NCI-H524 treated with DMSO at 0.1 percent for 48 hours (cell line): ENCODE measurements around the gene C1R.
A peak's percentile ranks its signal among the peaks of the same experiment; 100 is the strongest.
"Not testable (repeated sequence)": the region's sequence is repeated elsewhere in the genome, so short reads cannot be mapped to it uniquely, and the experiment has no call there.

Source experiments
- DNase-seq: peaks from one replicate; lab custom pipeline; 2025; lab: John Stamatoyannopoulos, UW

C1R gene

GRCh38 chr12:7120166-7120565 is 27.9 kb upstream of the C1R start:
- no peak for DNase-seq

DNA sequence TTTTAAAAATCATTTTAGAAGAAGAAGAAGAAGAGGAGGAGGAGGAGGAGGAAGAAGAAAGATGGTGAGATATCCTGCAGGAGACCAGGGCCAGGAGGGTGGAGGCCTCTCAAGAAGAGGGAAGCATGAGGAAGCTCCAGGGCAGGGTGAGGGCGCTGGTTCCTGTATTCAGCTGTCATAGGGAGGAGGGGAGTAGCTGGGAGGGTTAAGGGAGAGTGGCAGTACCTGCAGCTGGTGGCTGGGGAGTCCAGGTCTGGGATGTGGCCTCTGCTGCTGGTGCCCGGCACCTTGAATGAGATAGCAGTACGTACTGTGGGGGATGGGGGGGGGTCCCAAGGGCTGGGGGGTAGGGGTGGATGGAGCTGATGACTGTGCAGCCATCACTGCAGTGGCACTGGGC is 26.6 kb upstream of the C1R start:
- DNase-seq: no peak

DNA sequence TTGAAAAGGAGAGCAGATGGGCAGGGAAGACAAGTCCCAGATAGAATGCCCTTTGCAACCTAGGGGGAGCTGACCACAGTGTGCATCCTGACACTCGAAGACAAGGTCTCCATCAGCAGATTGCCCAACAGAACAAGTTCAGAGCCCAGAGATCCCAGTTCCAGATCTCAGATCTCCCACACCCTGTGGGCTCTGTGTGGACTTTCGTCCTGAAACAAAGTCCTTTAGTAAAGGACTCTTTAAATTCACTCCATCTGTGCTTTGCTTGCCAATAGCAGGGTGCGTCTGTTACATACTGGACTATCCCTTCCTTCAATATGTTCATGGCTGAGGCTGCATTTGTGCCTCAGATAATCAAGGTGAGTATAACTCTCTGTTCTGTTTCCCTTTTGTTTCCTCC is 25.4 kb upstream of the C1R start:
- DNase-seq: no peak

- no peak for DNase-seq
Observed at GRCh38 chr12:7116916-7117315, 24.7 kb upstream of the C1R start.

GRCh38 chr12:7116196-7116595 is 24.0 kb upstream of the C1R start:
- no peak for DNase-seq

DNA sequence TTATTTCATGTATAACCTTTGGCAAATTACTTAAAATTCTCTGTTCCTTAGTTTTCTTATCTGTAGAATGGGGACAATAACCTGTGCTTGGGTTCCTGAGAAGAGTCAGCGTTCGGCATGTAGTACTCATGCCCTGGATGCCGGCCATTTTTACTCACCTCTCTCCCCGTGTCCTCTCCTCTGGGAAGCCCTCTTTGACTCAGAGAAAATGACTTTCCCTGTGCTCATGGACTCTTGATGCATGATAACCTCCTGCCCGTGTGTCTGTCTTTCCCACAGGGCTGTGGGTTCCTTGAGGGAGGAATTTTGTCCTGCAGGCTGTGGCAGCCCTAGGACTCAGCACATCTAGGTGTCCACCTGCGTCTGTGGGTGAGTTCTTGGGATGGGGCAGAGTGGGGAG is 22.6 kb upstream of the C1R start:
- no peak for DNase-seq

DNA sequence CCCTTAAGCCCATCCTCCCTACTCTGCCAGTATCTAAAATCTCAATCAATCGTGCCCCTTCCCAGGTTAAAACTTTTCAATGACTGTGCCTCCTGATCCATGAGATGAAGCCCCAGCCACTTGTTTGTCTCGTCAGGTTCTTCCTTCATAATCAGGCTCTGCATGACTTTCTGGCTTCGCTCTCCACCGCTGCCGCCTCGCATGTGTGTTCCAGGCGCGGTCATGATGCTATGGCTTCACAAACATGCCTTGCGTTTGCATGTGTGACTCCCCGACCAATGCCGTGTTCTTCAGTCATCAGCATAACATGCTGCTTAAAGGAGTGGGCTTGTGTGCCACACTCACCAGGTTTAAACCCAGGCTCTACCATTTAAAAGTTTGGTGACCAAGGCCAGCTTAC is 21.8 kb upstream of the C1R start:
- no peak for DNase-seq

DNA sequence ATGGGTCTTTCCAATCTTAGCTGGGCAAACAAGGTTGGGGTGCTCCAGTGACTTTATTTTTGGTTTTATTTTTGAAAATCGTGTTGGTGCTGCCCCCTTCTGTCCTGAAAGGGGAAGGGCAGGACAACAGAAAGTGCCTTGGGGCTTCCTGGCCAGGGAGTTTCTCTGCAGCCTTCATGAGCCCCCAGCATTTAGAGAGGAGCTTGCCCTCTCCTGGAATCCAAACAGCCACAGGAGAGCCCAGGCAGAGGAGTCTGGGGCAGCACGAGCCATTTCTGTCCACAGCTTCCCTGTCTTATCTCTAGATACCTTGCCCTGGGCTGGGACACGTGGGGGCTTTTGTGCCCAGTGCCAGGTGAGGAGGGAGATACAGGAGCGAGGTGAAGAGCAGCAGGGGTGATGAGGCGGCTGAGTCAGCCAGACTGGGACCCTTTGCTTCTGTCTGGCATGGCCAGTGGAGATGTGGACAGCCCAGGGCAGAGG is 21.2 kb upstream of the C1R start:
- no peak for DNase-seq

- DNase-seq: no peak
Observed at GRCh38 chr12:7112041-7112440, 19.8 kb upstream of the C1R start.

GRCh38 chr12:7110661-7111060 is 18.4 kb upstream of the C1R start:
- DNase-seq: no peak

DNA sequence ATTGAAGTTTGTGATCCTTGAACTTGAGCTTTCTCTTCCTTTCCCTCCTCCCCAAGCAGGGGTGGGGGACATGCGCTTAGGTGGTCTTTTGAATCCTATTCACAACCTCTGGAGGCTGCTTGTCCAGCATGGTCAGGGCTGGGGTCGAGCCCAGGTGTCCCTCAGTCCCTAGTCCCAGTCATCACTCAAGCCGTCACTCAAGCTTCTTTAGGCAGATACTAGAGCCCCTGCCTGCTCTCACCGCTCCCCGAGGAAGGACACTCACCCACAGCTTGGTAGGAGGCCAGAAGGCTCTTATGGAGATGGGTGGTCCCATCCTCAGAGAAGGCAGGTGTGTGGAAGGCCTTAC is 17.3 kb upstream of the C1R start:
- no peak for DNase-seq

DNA sequence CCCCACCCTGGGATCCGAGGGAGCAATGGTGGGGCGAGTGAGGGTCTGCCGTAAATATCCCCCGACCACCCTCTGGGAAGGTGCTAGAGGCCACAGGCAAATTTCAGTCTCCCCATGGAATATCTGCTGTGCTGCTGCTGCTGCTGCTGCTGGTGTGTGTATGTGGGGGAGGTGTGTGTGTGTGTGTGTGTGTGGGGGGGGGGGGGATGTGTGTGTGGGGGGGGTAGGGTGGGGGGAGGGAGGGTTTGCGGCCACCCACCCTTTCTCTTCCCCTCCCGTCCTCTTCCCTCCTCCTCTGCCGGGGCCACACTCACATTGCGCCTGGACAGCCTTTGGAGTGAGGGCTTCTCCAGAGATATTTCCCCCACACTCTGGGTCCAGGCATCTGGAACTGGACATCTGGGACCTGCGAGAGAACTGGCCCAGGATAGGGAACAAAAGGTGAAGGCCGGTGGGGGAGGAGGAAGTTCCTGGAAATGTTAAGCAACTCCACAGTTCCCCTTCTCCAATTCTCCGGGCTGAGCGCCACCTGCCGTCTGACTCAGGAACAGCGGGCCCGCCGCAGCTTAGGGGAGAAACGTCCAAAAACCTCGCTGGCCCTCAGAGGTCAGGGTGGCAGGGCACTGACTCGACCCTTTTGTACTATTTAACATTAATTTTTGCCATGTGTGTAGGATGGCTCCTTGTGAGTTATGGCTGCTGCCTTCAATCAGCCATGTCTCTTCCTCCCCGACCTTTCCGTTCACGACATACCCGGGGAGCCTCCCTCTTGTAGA is 16.7 kb upstream of the C1R start, which contains the start of gene C1RL:
TSS of gene C1RL (minus strand) at position 419 of the 776 bp plus-strand sequence. CDS start at position 385, 34 bp downstream.
- DNase-seq: peak; percentile 33

DNA sequence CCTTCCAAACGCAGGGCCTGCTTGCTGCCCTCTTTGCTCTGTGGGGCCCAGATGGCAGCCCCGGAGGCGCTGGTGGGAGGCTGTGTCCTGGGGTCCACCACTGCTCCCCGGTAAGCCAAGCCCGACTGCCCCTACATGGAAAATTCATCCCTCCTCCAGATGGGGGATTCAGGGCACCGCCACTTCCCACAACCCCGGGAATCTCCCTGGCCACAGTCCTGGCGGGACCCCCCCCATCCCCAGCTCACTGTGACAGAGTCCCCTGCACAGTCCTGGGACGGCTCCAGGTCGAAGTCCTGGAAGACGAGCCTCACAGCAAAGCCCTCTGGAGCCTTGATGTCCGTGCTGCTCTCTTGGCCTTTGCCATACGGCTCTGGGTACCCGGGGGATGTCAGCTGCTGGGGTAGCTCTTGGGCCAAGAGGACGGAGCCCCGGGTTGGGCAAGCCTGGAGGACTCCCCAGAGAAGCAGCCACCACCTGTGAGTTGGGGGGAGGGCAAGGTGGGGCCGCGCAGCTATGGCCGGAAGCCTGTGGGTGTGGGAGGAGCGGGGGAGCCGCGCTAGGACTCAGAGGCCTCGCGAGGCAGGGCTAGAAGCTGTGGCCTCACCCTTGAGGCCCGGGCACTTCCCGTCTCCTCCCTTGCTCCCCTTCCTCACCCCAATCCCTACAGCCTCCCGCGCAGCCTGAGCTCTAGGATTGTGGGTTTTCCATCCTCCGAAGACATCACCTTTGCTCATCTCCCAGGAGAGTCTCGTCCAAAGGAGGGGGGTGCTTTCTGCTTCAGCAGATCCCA is 16.0 kb upstream of the C1R start:
- DNase-seq: no peak

DNA sequence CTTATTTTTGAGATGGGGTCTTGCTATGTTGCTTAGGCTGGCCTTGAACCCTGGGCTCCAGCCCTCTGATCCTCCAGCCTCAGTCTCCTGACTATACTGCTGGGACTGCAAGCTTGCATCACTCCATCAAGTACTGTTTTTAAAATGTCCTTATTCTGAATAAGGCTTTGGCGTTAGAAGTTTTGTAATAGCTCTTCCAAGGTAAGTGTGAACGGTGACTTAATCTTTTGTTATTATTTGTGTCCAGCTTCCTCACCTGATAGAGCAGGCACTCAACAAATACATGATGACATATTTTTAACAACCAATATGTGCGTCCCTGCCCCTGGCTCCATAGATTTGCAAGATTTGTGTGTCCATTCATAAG is 15.4 kb upstream of the C1R start:
- DNase-seq: no peak

DNA sequence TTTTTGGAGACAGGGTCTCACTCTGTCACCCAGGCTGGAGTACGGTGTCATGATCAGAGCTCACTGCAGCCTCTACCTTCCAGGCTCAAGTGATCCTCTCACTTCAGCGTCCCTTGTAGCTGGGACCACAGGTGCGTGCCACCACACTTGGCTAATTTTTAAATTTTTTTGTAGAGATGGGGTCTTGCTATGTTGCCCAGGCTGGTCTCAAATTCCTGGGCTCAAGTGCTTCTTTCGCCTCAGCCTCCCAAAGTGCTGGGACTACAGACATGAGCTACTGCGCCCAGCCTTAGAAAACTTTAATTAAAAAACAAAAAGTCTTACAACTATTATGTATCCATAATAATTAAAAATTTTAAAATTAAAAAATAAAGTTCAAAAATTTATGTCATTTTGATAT is 14.9 kb upstream of the C1R start:
- not testable (repeated sequence) for DNase-seq

DNA sequence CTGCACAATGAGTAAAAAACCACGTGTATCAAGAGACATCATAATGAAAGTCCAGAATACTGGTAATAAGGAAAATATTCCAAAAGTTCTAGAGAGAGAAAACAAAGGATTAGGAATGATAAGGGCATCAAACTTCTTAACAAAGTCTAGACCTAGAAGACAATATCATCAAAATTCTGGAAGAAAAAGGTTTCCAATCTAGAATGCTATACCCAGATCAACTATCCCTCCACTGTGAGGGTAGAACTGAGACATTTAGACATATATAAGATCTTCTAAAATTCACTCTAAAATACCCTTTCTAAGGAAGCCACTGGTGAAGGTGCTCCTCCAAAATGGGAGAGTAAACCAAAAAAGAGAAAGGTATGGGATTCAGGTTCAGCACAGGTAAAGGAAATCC is 13.8 kb upstream of the C1R start:
- DNase-seq: no peak

DNA sequence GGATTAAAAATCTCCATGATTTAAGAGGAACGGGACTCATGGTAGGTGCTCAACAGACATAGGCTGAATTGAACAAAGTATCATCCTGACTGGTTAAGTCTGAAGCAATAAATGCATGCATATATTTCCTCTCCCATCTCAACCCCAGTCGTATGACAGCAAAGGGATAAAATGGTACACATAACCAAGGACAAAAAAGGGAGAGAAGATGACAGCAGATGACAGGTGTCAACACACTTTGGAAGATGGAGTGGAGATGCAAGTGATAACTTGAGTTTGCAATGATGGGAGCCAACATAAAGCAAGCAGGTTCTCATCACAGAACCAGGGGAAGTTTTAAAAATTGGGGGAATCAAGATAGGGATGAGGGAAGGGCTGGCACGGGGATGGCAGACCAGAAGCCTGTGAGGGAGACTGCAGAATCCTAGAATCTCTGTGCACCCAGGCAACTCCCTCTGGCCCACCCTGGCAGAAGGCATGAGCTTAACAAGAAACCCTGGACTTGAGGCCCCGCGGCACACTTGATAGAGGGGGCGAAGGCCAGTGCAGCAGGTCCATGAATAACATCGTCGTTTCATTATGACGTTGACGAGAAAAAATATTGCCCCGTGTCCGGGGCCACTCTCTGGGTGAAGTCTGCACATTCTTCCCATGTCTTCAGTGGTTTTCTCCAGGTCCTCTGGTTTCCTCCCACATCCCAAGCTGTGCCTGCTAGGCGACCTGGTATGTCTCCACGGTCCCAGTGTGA is 11.8 kb upstream of the C1R start:
- DNase-seq: no peak

- no peak for DNase-seq
Observed at GRCh38 chr12:7102582-7102981, 10.3 kb upstream of the C1R start.

DNA sequence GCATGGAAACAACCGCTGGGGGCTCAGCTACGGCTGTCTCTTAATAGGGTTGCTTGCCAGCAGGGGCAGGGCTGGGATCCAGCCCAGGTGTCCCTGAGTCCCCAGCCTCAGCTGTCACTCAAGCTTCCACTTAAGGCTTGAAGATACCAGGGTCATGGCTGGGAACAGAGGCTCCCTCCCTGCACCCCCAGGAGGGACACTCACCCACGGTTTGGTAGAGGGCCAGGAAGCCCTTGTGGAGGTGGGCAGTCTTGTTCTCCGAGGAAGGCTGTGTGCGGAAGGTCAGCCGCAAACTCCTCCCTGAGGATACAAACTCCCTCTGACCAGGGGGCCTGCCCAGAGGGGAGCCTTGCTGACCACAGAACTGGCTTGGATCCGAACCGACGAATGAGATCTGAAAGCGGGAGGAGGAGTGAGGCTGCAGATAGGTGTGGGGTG is 9.5 kb upstream of the C1R start:
- DNase-seq: no peak

- no peak for DNase-seq
Observed at GRCh38 chr12:7101047-7101693, 8.9 kb upstream of the C1R start.

DNA sequence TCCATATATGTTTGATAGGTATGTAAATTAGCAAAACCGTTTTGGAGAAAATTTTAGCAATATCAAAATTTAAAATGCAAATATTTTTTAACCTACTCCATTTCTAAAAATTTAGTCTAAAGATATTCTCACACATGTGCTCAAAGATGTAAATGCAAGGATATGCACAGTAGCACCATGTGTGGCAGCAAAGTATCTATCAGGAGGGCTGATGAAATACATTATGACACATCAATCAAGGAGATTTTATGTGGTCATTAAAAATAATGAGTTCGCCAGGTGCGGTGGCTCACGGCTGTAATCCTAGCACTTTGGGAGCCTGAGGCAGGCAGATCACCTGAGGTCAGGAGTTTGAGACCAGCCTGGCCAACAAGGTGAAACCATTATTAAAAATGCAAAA is 8.0 kb upstream of the C1R start:
- DNase-seq: no peak

GRCh38 chr12:7099290-7099996 is 7.2 kb upstream of the C1R start:
- DNase-seq: no peak
